Omental fat pad (tissue), 4 donors: ENCODE measurements around the gene S100A12. TPM values are rescaled to one million over a fixed set of nuclear protein-coding genes. Genes with fewer than 3 reads are reported as not detected.

Experiments
- ATAC-seq: fragments of 150-250 bp; one replicate; pipeline ENCODE4 v1.9.1; 2016; ENCODE audit warnings: mild to moderate bottlenecking, moderate library complexity; ENCODE audit not compliant: low FRiP score
- DNase-seq: peaks from one replicate; pipeline ENCODE4 v3.0.0-alpha.2; 2019; ENCODE audit warnings: low spot score
- CTCF ChIP-seq, 3 donors: fragments of 450-650 bp; IDR thresholded peaks; one replicate each; pipeline ENCODE4 v1.5.1; 2016 to 2017; ENCODE audit warnings: antibody characterized with exemption in 3 of 3, mild to moderate bottlenecking in 3 of 3, moderate library complexity in 2 of 3
- total RNA-seq, 4 donors: library from RNA; depleted of rRNA; stranded (reverse); fragments of >200 nt; gene quantifications; one replicate each; pipeline ENCODE4 v1.1.0, GENCODE V29; 2016

The S100A12 gene
- total RNA-seq, 4 donors from 2014 or later = 4.2 to 59.0 (median 9.6) TPM

GRCh38 chr1:153387785-153388184, 12.4 kb upstream of the S100A12 start:
- no peak for TF ChIP-seq CTCF (IDR thresholded peaks at IDR 0.05)
- DNase-seq (no peak), ATAC-seq (no peak)

- no peak for DNase-seq
- no peak for ATAC-seq
- TF ChIP-seq CTCF (IDR thresholded peaks at IDR 0.05) = no peak
These were observed 11.6 kb upstream of the S100A12 start for GRCh38 chr1:153387001-153387400.

- DNase-seq (no peak), ATAC-seq (peak; percentile 4)
- TF ChIP-seq CTCF (IDR thresholded peaks at IDR 0.05) = no peak
These were observed 11.1 kb upstream of the S100A12 start for GRCh38 chr1:153386500-153386901.

GRCh38 chr1:153384958-153385580, 9.6 kb upstream of the S100A12 start:
- no peak for TF ChIP-seq CTCF (IDR thresholded peaks at IDR 0.05)
- DNase-seq (no peak), ATAC-seq (no peak)

DNA sequence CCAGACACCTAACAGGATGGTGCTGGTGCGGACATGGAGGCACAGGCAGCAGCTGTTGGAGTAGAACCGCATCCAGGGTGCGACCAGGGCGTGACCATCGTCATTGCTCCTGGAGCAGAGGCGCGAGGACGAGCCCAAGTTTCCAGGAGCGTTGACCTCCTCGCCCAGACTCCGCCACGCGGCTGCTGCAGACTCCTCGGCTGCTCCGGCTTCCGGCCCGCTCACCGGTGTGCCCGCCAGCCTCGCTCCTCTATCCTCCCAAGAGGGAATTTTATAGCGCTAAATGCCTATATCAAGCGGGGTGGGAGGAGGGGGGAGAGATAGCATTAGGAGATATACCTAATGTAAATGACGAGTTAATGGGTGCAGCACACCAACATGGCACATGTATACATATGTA, 5.3 kb upstream of the S100A12 start:
- no peak for TF ChIP-seq CTCF (IDR thresholded peaks at IDR 0.05)
- ATAC-seq (no peak), DNase-seq (no peak)

GRCh38 chr1:153379591-153379990, 4.2 kb upstream of the S100A12 start:
- no peak for ATAC-seq
- TF ChIP-seq CTCF (IDR thresholded peaks at IDR 0.05) = no peak
- DNase-seq = no peak

DNA sequence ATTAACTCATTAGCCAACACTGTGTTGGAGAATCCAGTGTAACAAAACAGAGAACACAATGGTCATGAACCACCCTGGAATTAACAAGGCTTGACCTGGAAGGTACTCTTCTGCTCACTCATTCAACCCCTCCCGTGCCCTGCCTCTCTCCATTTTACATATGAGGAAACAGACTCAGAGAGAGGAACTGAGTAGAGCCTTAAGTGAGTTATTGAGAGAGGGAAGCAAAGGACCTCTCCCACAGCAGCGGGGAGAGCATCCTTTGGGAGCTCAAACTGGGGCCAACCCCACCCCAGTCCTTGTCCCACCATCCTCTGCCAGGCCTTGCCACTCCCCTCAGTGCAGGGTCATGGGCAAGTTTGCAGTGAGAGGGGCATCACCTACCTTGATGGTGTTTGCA, 1.4 kb downstream of the S100A12 start:
- TF ChIP-seq CTCF (IDR thresholded peaks at IDR 0.05) = no peak
- no peak for ATAC-seq
- no peak for DNase-seq
